Keratinocyte (primary cell): Measurements from ENCODE around the gene STK24. TPM values are rescaled to one million over a fixed set of nuclear protein-coding genes. Genes with fewer than 3 reads are reported as not detected.

Experiments
- DNase-seq: peaks from one replicate; pipeline ENCODE4 v3.0.0-alpha.2; 2011; ENCODE audit warnings: low read depth, missing footprints, low spot score
- FAIRE-seq: peaks from 2 replicates; lab custom pipeline; 2011; peaks lifted over from hg19 to GRCh38; lab: Jason Lieb, UNC
- H2AFZ ChIP-seq: 2 replicates; pipeline ENCODE4 v1.6.0; 2012; ENCODE audit warnings: low read length, control low read depth, inconsistent platforms; ENCODE audit not compliant: control insufficient read depth
- H3K27ac ChIP-seq: 2 replicates; pipeline ENCODE4 v1.5.1; 2011; ENCODE audit warnings: low read length; ENCODE audit not compliant: control insufficient read depth, insufficient read depth
- H3K27me3 ChIP-seq: 3 replicates; pipeline ENCODE4 v1.6.0; 2011; ENCODE audit warnings: low read length; ENCODE audit not compliant: control insufficient read depth, insufficient read depth; ENCODE audit errors: extremely low read depth
- H3K36me3 ChIP-seq, 2 experiments: 2 replicates in 1 of 2; 3 replicates in 1 of 2; pipeline ENCODE4 v1.5.1; 2011; ENCODE audit warnings: low read length in 2 of 2, mild to moderate bottlenecking in 1 of 2; ENCODE audit not compliant: control insufficient read depth in 2 of 2, insufficient read depth in 2 of 2; ENCODE audit errors: extremely low read depth in 1 of 2
- H3K4me1 ChIP-seq: 3 replicates; pipeline ENCODE4 v1.5.1; 2011; ENCODE audit warnings: low read length; ENCODE audit not compliant: control insufficient read depth, insufficient read depth; ENCODE audit errors: extremely low read depth
- H3K4me2 ChIP-seq: 3 replicates; pipeline ENCODE4 v1.6.0; 2011; ENCODE audit warnings: low read depth, low read length; ENCODE audit not compliant: control insufficient read depth, insufficient read depth; ENCODE audit errors: extremely low read depth
- H3K4me3 ChIP-seq, 3 experiments: fragments of 200-600 bp in 1 of 3; sonication (generic) in 1 of 3; 2 replicates in 2 of 3; 3 replicates in 1 of 3; pipeline ENCODE4 v1.5.1; 2011 to 2016; ENCODE audit warnings: low read length in 3 of 3, mild to moderate bottlenecking in 3 of 3, control low read depth in 2 of 3, inconsistent platforms in 1 of 3, low read depth in 1 of 3, mixed read lengths in 1 of 3, mixed run types in 1 of 3, moderate library complexity in 1 of 3; ENCODE audit not compliant: control insufficient read depth in 2 of 3, insufficient read depth in 2 of 3; ENCODE audit errors: extremely low read depth in 1 of 3
- H3K79me2 ChIP-seq: 2 replicates; pipeline ENCODE4 v1.6.0; 2012; ENCODE audit warnings: low read length; ENCODE audit not compliant: control insufficient read depth, insufficient read depth
- H3K9ac ChIP-seq: 3 replicates; pipeline ENCODE4 v1.6.0; 2011; ENCODE audit warnings: low read length; ENCODE audit not compliant: control insufficient read depth, insufficient read depth; ENCODE audit errors: extremely low read depth
- H3K9me1 ChIP-seq: 3 replicates; pipeline ENCODE4 v1.6.0; 2011; ENCODE audit warnings: low read length; ENCODE audit not compliant: control insufficient read depth, insufficient read depth; ENCODE audit errors: extremely low read depth
- H3K9me3 ChIP-seq: 2 replicates; pipeline ENCODE4 v1.5.1; 2012; ENCODE audit warnings: low read depth, low read length; ENCODE audit not compliant: control insufficient read depth
- H4K20me1 ChIP-seq: 3 replicates; pipeline ENCODE4 v1.6.0; 2011; ENCODE audit warnings: low read length; ENCODE audit not compliant: control insufficient read depth, insufficient read depth; ENCODE audit errors: extremely low read depth
- CTCF ChIP-seq, 3 experiments: IDR thresholded peaks in 1 of 3; conservative IDR thresholded peaks in 1 of 3; optimal IDR thresholded peaks in 1 of 3; 2 replicates in 2 of 3; 3 replicates in 1 of 3; pipeline versions ENCODE3 to v1.5.1; 2011; ENCODE audit warnings: low read length in 3 of 3, mild to moderate bottlenecking in 3 of 3, moderate library complexity in 2 of 3, control low read depth in 1 of 3, inconsistent platforms in 1 of 3; ENCODE audit not compliant: insufficient read depth in 2 of 3; ENCODE audit errors: extremely low read depth in 1 of 3
- EZH2 ChIP-seq: IDR thresholded peaks from one replicate; pipeline ENCODE4 v1.6.1; 2012; ENCODE audit warnings: inconsistent platforms, mild to moderate bottlenecking, low read length, moderate library complexity
- dilution Hi-C: fragments of 300-500 bp; cut with MboI; formaldehyde crosslinking; loops from one replicate; pipeline ENCODE4 v1.7.0; 2020; ENCODE audit warnings: low sequenced_read_pairs; ENCODE audit not compliant: extremely low pct_ligation_motif_present
- polyA plus RNA-seq, 5 experiments: library from polyadenylated mRNA; depleted of rRNA in 3 of 5; stranded (reverse) in 3 of 5; stranded (forward) in 1 of 5; unstranded in 1 of 5; fragments of >200 nt; gene quantifications; 1 replicate in 1 of 5; 2 replicates in 3 of 5; 3 replicates in 1 of 5; pipeline versions ENCODE4 v1.2.1 to v1.2.3, GENCODE V29; 2011 to 2012; ENCODE audit warnings: missing spikeins in 2 of 5, low read depth in 1 of 5, low replicate concordance in 1 of 5

The STK24 gene
- polyA plus RNA-seq, 1 donor (not counting 4 experiments of a cell fraction or from before 2014, with no cell fraction given), result 81.6 TPM

GRCh38 chr13:98586400-98587345 lies 9.8 kb upstream of the STK24 start:
- FAIRE-seq, result no peak
- Histone ChIP-seq H3K36me3 (no peaks in the 10 kb centered on the region), H3K9ac (no peak overlapping the region), H3K4me3 (no peak overlapping the region), H3K27me3 (no peaks in the 10 kb centered on the region), H3K9me1 (no peaks in the 10 kb centered on the region), H3K9me3 (no peaks in the 10 kb centered on the region), H2AFZ (no peak overlapping the region), H3K4me1 (peaks cover 41% of the 10 kb centered on the region), H4K20me1 (no peaks in the 10 kb centered on the region), H3K27ac (no peak overlapping the region), H3K4me2 (no peak overlapping the region), H3K79me2 (no peaks in the 10 kb centered on the region)
- no peak for TF ChIP-seq CTCF (optimal IDR thresholded peaks at IDR 0.05 in 1 of 3, IDR thresholded peaks at IDR 0.05 in 1 of 3, conservative IDR thresholded peaks at IDR 0.05 in 1 of 3; ENCODE audit: extremely low read depth in 1 of 3, insufficient read depth in 2 of 3, low read length in 3 of 3)
- no peak for TF ChIP-seq EZH2
- no peak for DNase-seq
- dilution Hi-C loops, result no loop called here

- dilution Hi-C loops, result no loop called here
- no peak for FAIRE-seq
These were observed 9.0 kb upstream of the STK24 start for GRCh38 chr13:98585946-98586345.

More at GRCh38 chr13:98585946-98586345, 9.0 kb upstream of the STK24 start:
- Histone ChIP-seq H3K9ac (no peak overlapping the region), H3K9me1 (no peaks in the 10 kb centered on the region), H3K36me3 (no peaks in the 10 kb centered on the region), H3K4me1 (peaks cover 42% of the 10 kb centered on the region), H3K9me3 (no peaks in the 10 kb centered on the region), H2AFZ (no peak overlapping the region), H3K4me2 (no peak overlapping the region), H3K79me2 (no peaks in the 10 kb centered on the region), H3K4me3 (no peak overlapping the region), H3K27me3 (no peaks in the 10 kb centered on the region), H4K20me1 (no peaks in the 10 kb centered on the region), H3K27ac (no peak overlapping the region)
- DNase-seq, result no peak
- TF ChIP-seq EZH2, result no peak
- TF ChIP-seq CTCF (optimal IDR thresholded peaks at IDR 0.05 in 1 of 3, IDR thresholded peaks at IDR 0.05 in 1 of 3, conservative IDR thresholded peaks at IDR 0.05 in 1 of 3; ENCODE audit: extremely low read depth in 1 of 3, insufficient read depth in 2 of 3, low read length in 3 of 3), result no peak
